HCT116 (cell line): ENCODE results near the gene TAGLN. TPM values are rescaled to one million over a fixed set of nuclear protein-coding genes. Genes with fewer than 3 reads are reported as not detected.

Source experiments
- ATAC-seq: fragments of 200-7000 bp; cut with Tn5 transposase; 2 replicates; pipeline ENCODE4 v1.9.1; 2020; ENCODE audit warnings: mild to moderate bottlenecking, moderate library complexity
- BruUV-seq: library from RNA; stranded (reverse); fragments of 400-500 nt; replicated peaks from 2 replicates; lab custom pipeline; 2021; lab: Mats Ljungman, UMichigan
- CTCF ChIA-PET: fragments of 300-600 bp; sonication (Branson Sonifier 250); formaldehyde crosslinking; loops from one replicate; lab custom pipeline; 2021; ENCODE audit warnings: antibody characterized with exemption; lab: Charles Lee
- POLR2A ChIA-PET: fragments of 300-600, 350-600 bp; sonication (Branson Sonifier 250); formaldehyde crosslinking; loops from one replicate; lab custom pipeline; 2021; ENCODE audit warnings: antibody characterized with exemption; lab: Charles Lee
- RAD21 ChIA-PET, 2 experiments: fragments of 300-600 bp; sonication (Branson Sonifier 250); formaldehyde crosslinking; loops; one replicate each; lab custom pipeline; 2023; ENCODE audit warnings: low total read pairs in 2 of 2; ENCODE audit not compliant: uncharacterized antibody in 2 of 2, unreplicated experiment in 2 of 2, low non-redundant PET in 1 of 2; lab: Charles Lee
- DNase-seq: peaks from one replicate; pipeline ENCODE4 v3.0.0-alpha.2; 2010; ENCODE audit warnings: low read depth, low spot score
- H2AFZ ChIP-seq: fragments of 200-600 bp; shearing (Covaris generic), sonication (generic); 2 replicates; pipeline ENCODE4 v1.6.1; 2017; ENCODE audit warnings: low read depth, mixed run types, mixed read lengths, antibody characterized with exemption, low read length; ENCODE audit not compliant: poor library complexity, severe bottlenecking
- H3K27ac ChIP-seq: 2 replicates; pipeline ENCODE4 v1.5.1; 2012; ENCODE audit warnings: low read depth, low read length
- H3K27me3 ChIP-seq: fragments of 200-600 bp; sonication (generic); 2 replicates; pipeline ENCODE4 v1.6.1; 2016; ENCODE audit warnings: mixed run types, low read length, mixed read lengths; ENCODE audit not compliant: insufficient read depth
- H3K36me3 ChIP-seq, 2 experiments: fragments of 200-500 bp in 1 of 2; fragments of 200-600 bp in 1 of 2; sonication (Bioruptor generic) in 1 of 2; sonication (generic) in 1 of 2; 2 replicates each; pipeline versions ENCODE4 v1.5.1 to v1.6.1; 2014 to 2016; ENCODE audit warnings: low read length in 2 of 2, inconsistent platforms in 1 of 2, mixed read lengths in 1 of 2, mixed run types in 1 of 2; ENCODE audit not compliant: insufficient read depth in 2 of 2, control insufficient read depth in 1 of 2
- H3K4me1 ChIP-seq, 2 experiments: fragments of 200-600 bp in 1 of 2; sonication (generic) in 1 of 2; 2 replicates each; pipeline versions ENCODE4 v1.5.1 to v1.6.1; 2012 to 2017; ENCODE audit warnings: low read length in 2 of 2, inconsistent platforms in 1 of 2, mild to moderate bottlenecking in 1 of 2, mixed read lengths in 1 of 2, mixed run types in 1 of 2, moderate library complexity in 1 of 2; ENCODE audit not compliant: insufficient read depth in 2 of 2, control insufficient read depth in 1 of 2
- H3K4me2 ChIP-seq: fragments of 200-600 bp; sonication (generic); 2 replicates; pipeline ENCODE4 v1.6.1; 2017; ENCODE audit warnings: mixed run types, low read length, mixed read lengths
- H3K4me3 ChIP-seq, 2 experiments: fragments of 200-600 bp in 1 of 2; sonication (generic) in 1 of 2; replicated peaks in 1 of 2; 2 replicates each; pipeline ENCODE4 v1.5.1; 2011 to 2016; ENCODE audit warnings: low read length in 2 of 2, control low read depth in 1 of 2, low read depth in 1 of 2, mild to moderate bottlenecking in 1 of 2, mixed read lengths in 1 of 2, mixed run types in 1 of 2
- H3K79me2 ChIP-seq: fragments of 200-600 bp; sonication (generic); 2 replicates; pipeline ENCODE4 v1.6.1; 2017; ENCODE audit warnings: mild to moderate bottlenecking, mixed run types, low read length, moderate library complexity, mixed read lengths; ENCODE audit not compliant: insufficient read depth
- H3K9ac ChIP-seq: fragments of 200-600 bp; sonication (generic); 2 replicates; pipeline ENCODE4 v1.6.1; 2016; ENCODE audit warnings: low read length, mixed read lengths
- H3K9me2 ChIP-seq: fragments of 200-600 bp; sonication (generic), shearing (Covaris generic); 2 replicates; pipeline ENCODE4 v1.6.1; 2017; ENCODE audit warnings: mixed run types, mild to moderate bottlenecking, moderate library complexity; ENCODE audit not compliant: insufficient read depth
- H3K9me3 ChIP-seq, 2 experiments: fragments of 200-500 bp in 1 of 2; fragments of 200-600 bp in 1 of 2; sonication (Bioruptor generic) in 1 of 2; sonication (generic) in 1 of 2; 2 replicates each; pipeline ENCODE4 v1.6.1; 2014 to 2017; ENCODE audit warnings: low read length in 2 of 2, mixed read lengths in 2 of 2, inconsistent platforms in 1 of 2, low read depth in 1 of 2, mild to moderate bottlenecking in 1 of 2, mixed run types in 1 of 2, moderate library complexity in 1 of 2; ENCODE audit not compliant: control insufficient read depth in 1 of 2, insufficient read depth in 1 of 2
- H4K20me1 ChIP-seq: fragments of 200-600 bp; sonication (generic), shearing (Covaris generic); 2 replicates; pipeline ENCODE4 v1.6.1; 2017; ENCODE audit warnings: mixed run types, mild to moderate bottlenecking, moderate library complexity; ENCODE audit not compliant: insufficient read depth
- ATF3 ChIP-seq: IDR thresholded peaks from 2 replicates; pipeline ENCODE4 v1.6.1; 2012
- CBX3 ChIP-seq: IDR thresholded peaks from 2 replicates; pipeline ENCODE4 v1.6.1; 2012; ENCODE audit warnings: low read depth
- CEBPB ChIP-seq: IDR thresholded peaks from 2 replicates; pipeline ENCODE4 v1.6.1; 2012; ENCODE audit warnings: low read depth
- EGR1 ChIP-seq: IDR thresholded peaks from 2 replicates; pipeline ENCODE4 v1.6.1; 2012; ENCODE audit warnings: low read depth
- ELF1 ChIP-seq: IDR thresholded peaks from 2 replicates; pipeline ENCODE4 v1.6.1; 2012; ENCODE audit warnings: low read depth, borderline replicate concordance
- EZH2 ChIP-seq: fragments of 200-600 bp; sonication (generic); IDR thresholded peaks from 2 replicates; pipeline ENCODE4 v1.6.1; 2017; ENCODE audit warnings: antibody characterized with exemption, mixed run types
- EZH2phosphoT487 ChIP-seq: fragments of 200-600 bp; IDR thresholded peaks from 2 replicates; pipeline ENCODE4 v1.6.1; 2018; ENCODE audit warnings: antibody characterized with exemption, borderline replicate concordance
- JUND ChIP-seq: IDR thresholded peaks from 2 replicates; pipeline ENCODE4 v1.6.1; 2012
- MAX ChIP-seq: IDR thresholded peaks from 2 replicates; pipeline ENCODE4 v1.6.1; 2012
- POLR2A ChIP-seq: IDR thresholded peaks from 2 replicates; pipeline ENCODE4 v1.7.0; 2011; ENCODE audit warnings: borderline replicate concordance; ENCODE audit not compliant: insufficient read depth, insufficient read length; ENCODE audit errors: extremely low read depth
- RAD21 ChIP-seq: IDR thresholded peaks from 2 replicates; pipeline ENCODE4 v1.6.1; 2012; ENCODE audit warnings: low read depth, mild to moderate bottlenecking
- REST ChIP-seq: IDR thresholded peaks from 2 replicates; pipeline ENCODE4 v1.6.1; 2012; ENCODE audit warnings: low read depth
- SIN3A ChIP-seq: IDR thresholded peaks from 2 replicates; pipeline ENCODE4 v1.6.1; 2012; ENCODE audit warnings: low read depth
- SP1 ChIP-seq: IDR thresholded peaks from 2 replicates; pipeline ENCODE4 v1.6.1; 2012; ENCODE audit warnings: low read depth
- ZBTB33 ChIP-seq: IDR thresholded peaks from 2 replicates; pipeline ENCODE4 v1.6.1; 2011; ENCODE audit warnings: mild to moderate bottlenecking, low read length, moderate library complexity; ENCODE audit not compliant: insufficient replicate concordance; ENCODE audit errors: extremely low read depth
- ZFX ChIP-seq: fragments of 450-650 bp; IDR thresholded peaks from 2 replicates; pipeline ENCODE4 v1.6.1; 2017
- ZNF274 ChIP-seq: fragments of 200-500 bp; sonication (Bioruptor generic); IDR thresholded peaks from 2 replicates; pipeline ENCODE4 v1.6.1; 2014; ENCODE audit warnings: mild to moderate bottlenecking, low read depth, low read length, inconsistent platforms
- intact Hi-C: fragments of 100-400 bp; cut with micrococcal nuclease; formaldehyde crosslinking; loops from 2 replicates; pipeline ENCODE4 v1.10.0; 2022
- total RNA-seq: library from RNA; stranded (reverse); gene quantifications from one replicate; pipeline ENCODE4 v1.2.1, GENCODE V29; 2021; ENCODE audit not compliant: unreplicated experiment

Gene TAGLN
- total RNA-seq, 1 experiment from 2014 or later: 10.0 TPM

- TF ChIP-seq MAX (no peak), ZFX (no peak), ZNF274 (no peak), ELF1 (no peak)
- TF ChIP-seq, all 23 proteins: peak for 0
Observed at GRCh38 chr11:117175781-117176180, 23.4 kb upstream of the TAGLN start (continued).

- H3K79me2 ChIP-seq: 0 out of 2 replicates have a peak, but pooled peaks cover 6% of the 10 kb centered on the region
- H2AFZ ChIP-seq: no peak overlapping the region
- POLR2A ChIA-PET: no interaction called here
- H3K9me2 ChIP-seq: no peaks in the 10 kb centered on the region
- RAD21 ChIA-PET: no interaction called here
- BruUV-seq: no TSS peak
- CTCF ChIA-PET: no interaction called here
- no peak overlapping the region for H3K4me3 ChIP-seq
- intact Hi-C loops: no loop called here
- peaks cover 0 to 7% of the 10 kb centered on the region in 2 experiments; a peak in 1 of 4 replicates for H3K36me3 ChIP-seq
- H3K9ac ChIP-seq: no peak overlapping the region
- H3K27me3 ChIP-seq: no peaks in the 10 kb centered on the region
- H3K4me1 ChIP-seq: peaks cover 43 to 79% of the 10 kb centered on the region in 2 experiments
- no peak for TF ChIP-seq REST
- TF ChIP-seq RAD21: no peak
- no peak for TF ChIP-seq ZBTB33
- no peak for TF ChIP-seq ZNF274
- no peak for TF ChIP-seq SP1
- no peak for TF ChIP-seq JUND
- TF ChIP-seq ATF3: no peak
- no peak for TF ChIP-seq EZH2
- TF ChIP-seq MAX: no peak
- TF ChIP-seq CBX3: no peak
- TF ChIP-seq CEBPB: no peak
- no peak for TF ChIP-seq POLR2A
- no peak for TF ChIP-seq SIN3A
- no peak for TF ChIP-seq EZH2phosphoT487
- no peak for TF ChIP-seq EGR1
- no peak overlapping the region for H3K27ac ChIP-seq
- ATAC-seq (no peak), DNase-seq (no peak)
- no peaks in the 10 kb centered on the region for H4K20me1 ChIP-seq
- no peak overlapping the region for H3K4me2 ChIP-seq
- H3K9me3 ChIP-seq: no peaks in the 10 kb centered on the region
Observed at GRCh38 chr11:117176186-117176585, 23.0 kb upstream of the TAGLN start.
